SK-N-SH (cell line): ENCODE results near the gene PAPOLG. TPM values are rescaled to one million over a fixed set of nuclear protein-coding genes. Genes with fewer than 3 reads are reported as not detected.

Source experiments
- CTCF ChIA-PET: fragments of 300-600, 350-600 bp; formaldehyde crosslinking; extraction: SDS; loops from one replicate; lab custom pipeline; 2021; lab: Yijun Ruan, JAX
- POLR2A ChIA-PET: fragments of 350-600 bp; sonication (Branson Sonifier 250); formaldehyde crosslinking; extraction: SDS; loops from one replicate; lab custom pipeline; 2020; ENCODE audit warnings: antibody characterized with exemption, inconsistent platforms; lab: Yijun Ruan, JAX
- DNase-seq: peaks from one replicate; pipeline ENCODE4 v3.0.0; 2012
- H2AFZ ChIP-seq: fragments of 200-600 bp; sonication (generic); 2 replicates; pipeline ENCODE4 v1.8.1; 2016; ENCODE audit warnings: antibody characterized with exemption, mild to moderate bottlenecking, low read depth
- H3F3A ChIP-seq: fragments of 200-600 bp; sonication (generic); replicated peaks from 2 replicates; pipeline ENCODE3; 2016; ENCODE audit warnings: antibody characterized with exemption, mild to moderate bottlenecking; ENCODE audit not compliant: insufficient read depth
- H3K27ac ChIP-seq, 2 experiments: fragments of 200-500 bp in 1 of 2; fragments of 200-600 bp in 1 of 2; sonication (Bioruptor generic) in 1 of 2; sonication (generic), shearing (Covaris generic) in 1 of 2; 2 replicates each; pipeline versions ENCODE4 v1.5.1 to v1.6.1; 2014 to 2016; ENCODE audit warnings: low read depth in 2 of 2, inconsistent platforms in 1 of 2, low read length in 1 of 2, mild to moderate bottlenecking in 1 of 2, mixed read lengths in 1 of 2
- H3K27me3 ChIP-seq: fragments of 200-600 bp; sonication (generic), shearing (Covaris generic); 2 replicates; pipeline ENCODE4 v1.6.1; 2016; ENCODE audit warnings: mixed run types; ENCODE audit not compliant: insufficient read depth
- H3K36me3 ChIP-seq, 2 experiments: fragments of 200-500 bp in 1 of 2; fragments of 200-600 bp in 1 of 2; sonication (Bioruptor generic) in 1 of 2; sonication (generic) in 1 of 2; replicated peaks in 1 of 2; 2 replicates each; pipeline versions ENCODE3 to v1.5.1; 2014 to 2016; ENCODE audit warnings: low read length in 1 of 2, mild to moderate bottlenecking in 1 of 2; ENCODE audit not compliant: insufficient read depth in 2 of 2, control insufficient read depth in 1 of 2
- H3K4me1 ChIP-seq, 2 experiments: fragments of 200-500 bp in 1 of 2; fragments of 200-600 bp in 1 of 2; sonication (Bioruptor generic) in 1 of 2; sonication (generic), shearing (Covaris generic) in 1 of 2; 2 replicates each; pipeline versions ENCODE4 v1.5.1 to v1.6.1; 2014 to 2016; ENCODE audit warnings: low read depth in 1 of 2, low read length in 1 of 2, mixed run types in 1 of 2; ENCODE audit not compliant: insufficient read depth in 2 of 2, control insufficient read depth in 1 of 2
- H3K4me2 ChIP-seq: fragments of 200-600 bp; sonication (generic), shearing (Covaris generic); 2 replicates; pipeline ENCODE4 v1.6.1; 2017; ENCODE audit warnings: mixed run types
- H3K4me3 ChIP-seq, 2 experiments: fragments of 200-500 bp in 1 of 2; fragments of 200-600 bp in 1 of 2; sonication (Bioruptor generic) in 1 of 2; sonication (generic), shearing (Covaris generic) in 1 of 2; 2 replicates each; pipeline versions ENCODE4 v1.5.1 to v1.8.1; 2014 to 2016; ENCODE audit warnings: low read depth in 2 of 2, inconsistent platforms in 1 of 2, low read length in 1 of 2, mild to moderate bottlenecking in 1 of 2, mixed read lengths in 1 of 2, moderate library complexity in 1 of 2
- H3K79me2 ChIP-seq: fragments of 200-600 bp; sonication (generic); 2 replicates; pipeline ENCODE4 v1.8.1; 2017; ENCODE audit warnings: mild to moderate bottlenecking; ENCODE audit not compliant: insufficient read depth
- H3K9ac ChIP-seq: fragments of 200-600 bp; sonication (generic); 2 replicates; pipeline ENCODE4 v1.6.1; 2017; ENCODE audit warnings: mixed run types
- H3K9me2 ChIP-seq: fragments of 200-600 bp; sonication (generic); 2 replicates; pipeline ENCODE4 v1.6.1; 2017; ENCODE audit warnings: mixed run types
- H3K9me3 ChIP-seq: fragments of 200-600 bp; sonication (generic); 2 replicates; pipeline ENCODE4 v1.6.1; 2017; ENCODE audit warnings: mixed run types, mild to moderate bottlenecking, moderate library complexity
- H4K20me1 ChIP-seq: fragments of 200-600 bp; sonication (generic); 2 replicates; pipeline ENCODE4 v1.6.1; 2017; ENCODE audit warnings: mild to moderate bottlenecking, mixed run types; ENCODE audit not compliant: insufficient read depth
- EP300 ChIP-seq, 2 experiments: IDR thresholded peaks; 2 replicates each; pipeline versions ENCODE4 v1.4.0 to v1.6.1; 2012; ENCODE audit warnings: borderline replicate concordance in 1 of 2, low read depth in 1 of 2, low read length in 1 of 2
- FOSL2 ChIP-seq: IDR thresholded peaks from 2 replicates; pipeline ENCODE4 v1.4.0; 2012; ENCODE audit warnings: low read depth, mild to moderate bottlenecking, moderate library complexity, borderline replicate concordance
- FOXM1 ChIP-seq: IDR thresholded peaks from 2 replicates; pipeline ENCODE4 v1.4.0; 2012; ENCODE audit warnings: low read depth, mild to moderate bottlenecking
- MXI1 ChIP-seq: IDR thresholded peaks from 2 replicates; pipeline ENCODE4 v1.6.1; 2012; ENCODE audit warnings: mild to moderate bottlenecking, low read depth, low read length, improper control_type of control experiment
- NFIC ChIP-seq: IDR thresholded peaks from 2 replicates; pipeline ENCODE4 v1.4.0; 2012; ENCODE audit warnings: borderline replicate concordance
- NRF1 ChIP-seq: IDR thresholded peaks from 2 replicates; pipeline ENCODE4 v1.6.1; 2012; ENCODE audit warnings: low read depth, mild to moderate bottlenecking, low read length
- RAD21 ChIP-seq: IDR thresholded peaks from 2 replicates; pipeline ENCODE4 v1.6.1; 2012; ENCODE audit warnings: mild to moderate bottlenecking, low read length
- RCOR1 ChIP-seq: fragments of 150-350 bp; IDR thresholded peaks from 2 replicates; pipeline ENCODE4 v1.6.1; 2017; ENCODE audit warnings: antibody characterized with exemption, low read length
- SIN3A ChIP-seq: IDR thresholded peaks from 2 replicates; pipeline ENCODE4 v1.6.1; 2012; ENCODE audit warnings: low read depth, mild to moderate bottlenecking, low read length, moderate library complexity, borderline replicate concordance
- SMC3 ChIP-seq: IDR thresholded peaks from 2 replicates; pipeline ENCODE4 v1.6.1; 2012; ENCODE audit warnings: low read depth, low read length, improper control_type of control experiment
- WGBS: methylation state at CpG from one replicate; pipeline ENCODE4 v1.1.6; 2017; ENCODE audit warnings: low lambda C conversion rate; 5-methylcytosine and 5-hydroxymethylcytosine counted together
- polyA plus RNA-seq, 3 experiments: library from polyadenylated mRNA; depleted of rRNA; stranded (reverse); fragments of >200 nt; gene quantifications; 2 replicates each; pipeline ENCODE4 v1.2.3, GENCODE V29; 2012
- TF ChIP-seq, protein P1 (sequence below): fragments of 200-600 bp; sonication (generic); IDR thresholded peaks from 2 replicates; pipeline ENCODE4 v1.6.1; 2017; ENCODE audit warnings: antibody characterized with exemption, mild to moderate bottlenecking, moderate library complexity
- TF ChIP-seq, protein P2 (sequence below): IDR thresholded peaks from 2 replicates; pipeline ENCODE4 v1.6.1; 2012; ENCODE audit warnings: mild to moderate bottlenecking, low read depth, low read length, moderate library complexity

The PAPOLG gene
- polyA plus RNA-seq, 1 of the 3 experiments (the other 2 are of a cell fraction), result 2.1 TPM

DNA sequence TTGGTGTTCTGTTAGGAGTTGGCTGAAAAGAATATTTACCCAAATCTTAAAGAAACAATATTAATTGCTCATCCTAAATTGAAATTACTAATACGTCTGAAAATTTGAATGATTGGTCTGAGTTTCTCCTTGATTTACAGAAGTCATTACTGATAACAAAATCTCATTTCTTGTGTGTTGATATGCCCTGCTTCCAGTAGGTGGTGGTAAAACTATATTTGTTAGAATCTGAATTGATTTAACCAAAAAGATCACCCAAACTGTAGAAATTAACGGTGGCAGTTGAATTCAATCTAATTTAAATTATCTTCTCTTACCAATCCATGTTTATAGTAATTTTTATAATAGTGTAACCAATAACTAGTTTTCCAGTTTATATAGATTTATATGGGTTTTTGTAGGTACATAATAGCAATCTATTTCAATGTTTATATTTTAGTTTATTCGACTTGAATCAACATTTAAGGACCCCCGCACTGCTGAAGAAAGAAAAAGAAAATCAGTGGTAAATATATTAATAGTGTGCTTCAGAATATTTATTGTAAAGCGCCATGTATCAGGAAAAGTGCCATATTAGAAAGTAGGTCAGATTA is 38.3 kb downstream of the PAPOLG start:
- no peaks in the 10 kb centered on the region for H3K9me3 ChIP-seq
- WGBS, result 75% methylated on average over 5 of the region's 5 CpGs
- H2AFZ ChIP-seq, result no peak overlapping the region
- H3K9ac ChIP-seq, result no peak overlapping the region
- H3K36me3 ChIP-seq, result peaks cover 55 to 70% of the 10 kb centered on the region in 2 experiments
- H3K4me2 ChIP-seq, result no peak overlapping the region
- no peaks in the 10 kb centered on the region for H3K9me2 ChIP-seq
- ChIA-PET CTCF (interaction anchor here (0.6 to 2.0 kb wide), 6 partner anchors 34 to 207 kb away, joined by 3 to 21 read pairs (median 4); no protein-coding TSS in a partner anchor), POLR2A (no interaction called here)
- TF ChIP-seq FOSL2 (no peak), FOXM1 (no peak), MXI1 (no peak), SMC3 (peak; percentile 44), RCOR1 (no peak), NRF1 (no peak), EP300 (IDR thresholded peaks at IDR 0.05; ENCODE audit: borderline replicate concordance in 1 of 2, low read depth in 1 of 2, low read length in 1 of 2) (no peak), RAD21 (peak; percentile 73), NFIC (no peak), SIN3A (no peak)
- TF ChIP-seq, protein P1, sequence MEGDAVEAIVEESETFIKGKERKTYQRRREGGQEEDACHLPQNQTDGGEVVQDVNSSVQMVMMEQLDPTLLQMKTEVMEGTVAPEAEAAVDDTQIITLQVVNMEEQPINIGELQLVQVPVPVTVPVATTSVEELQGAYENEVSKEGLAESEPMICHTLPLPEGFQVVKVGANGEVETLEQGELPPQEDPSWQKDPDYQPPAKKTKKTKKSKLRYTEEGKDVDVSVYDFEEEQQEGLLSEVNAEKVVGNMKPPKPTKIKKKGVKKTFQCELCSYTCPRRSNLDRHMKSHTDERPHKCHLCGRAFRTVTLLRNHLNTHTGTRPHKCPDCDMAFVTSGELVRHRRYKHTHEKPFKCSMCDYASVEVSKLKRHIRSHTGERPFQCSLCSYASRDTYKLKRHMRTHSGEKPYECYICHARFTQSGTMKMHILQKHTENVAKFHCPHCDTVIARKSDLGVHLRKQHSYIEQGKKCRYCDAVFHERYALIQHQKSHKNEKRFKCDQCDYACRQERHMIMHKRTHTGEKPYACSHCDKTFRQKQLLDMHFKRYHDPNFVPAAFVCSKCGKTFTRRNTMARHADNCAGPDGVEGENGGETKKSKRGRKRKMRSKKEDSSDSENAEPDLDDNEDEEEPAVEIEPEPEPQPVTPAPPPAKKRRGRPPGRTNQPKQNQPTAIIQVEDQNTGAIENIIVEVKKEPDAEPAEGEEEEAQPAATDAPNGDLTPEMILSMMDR, result peak; percentile 70
- TF ChIP-seq, protein P2, sequence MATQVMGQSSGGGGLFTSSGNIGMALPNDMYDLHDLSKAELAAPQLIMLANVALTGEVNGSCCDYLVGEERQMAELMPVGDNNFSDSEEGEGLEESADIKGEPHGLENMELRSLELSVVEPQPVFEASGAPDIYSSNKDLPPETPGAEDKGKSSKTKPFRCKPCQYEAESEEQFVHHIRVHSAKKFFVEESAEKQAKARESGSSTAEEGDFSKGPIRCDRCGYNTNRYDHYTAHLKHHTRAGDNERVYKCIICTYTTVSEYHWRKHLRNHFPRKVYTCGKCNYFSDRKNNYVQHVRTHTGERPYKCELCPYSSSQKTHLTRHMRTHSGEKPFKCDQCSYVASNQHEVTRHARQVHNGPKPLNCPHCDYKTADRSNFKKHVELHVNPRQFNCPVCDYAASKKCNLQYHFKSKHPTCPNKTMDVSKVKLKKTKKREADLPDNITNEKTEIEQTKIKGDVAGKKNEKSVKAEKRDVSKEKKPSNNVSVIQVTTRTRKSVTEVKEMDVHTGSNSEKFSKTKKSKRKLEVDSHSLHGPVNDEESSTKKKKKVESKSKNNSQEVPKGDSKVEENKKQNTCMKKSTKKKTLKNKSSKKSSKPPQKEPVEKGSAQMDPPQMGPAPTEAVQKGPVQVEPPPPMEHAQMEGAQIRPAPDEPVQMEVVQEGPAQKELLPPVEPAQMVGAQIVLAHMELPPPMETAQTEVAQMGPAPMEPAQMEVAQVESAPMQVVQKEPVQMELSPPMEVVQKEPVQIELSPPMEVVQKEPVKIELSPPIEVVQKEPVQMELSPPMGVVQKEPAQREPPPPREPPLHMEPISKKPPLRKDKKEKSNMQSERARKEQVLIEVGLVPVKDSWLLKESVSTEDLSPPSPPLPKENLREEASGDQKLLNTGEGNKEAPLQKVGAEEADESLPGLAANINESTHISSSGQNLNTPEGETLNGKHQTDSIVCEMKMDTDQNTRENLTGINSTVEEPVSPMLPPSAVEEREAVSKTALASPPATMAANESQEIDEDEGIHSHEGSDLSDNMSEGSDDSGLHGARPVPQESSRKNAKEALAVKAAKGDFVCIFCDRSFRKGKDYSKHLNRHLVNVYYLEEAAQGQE, result no peak
- no peaks in the 10 kb centered on the region for H4K20me1 ChIP-seq
- H3K27me3 ChIP-seq, result no peaks in the 10 kb centered on the region
- no peaks in the 10 kb centered on the region for H3K79me2 ChIP-seq
- H3K4me3 ChIP-seq, result no peak overlapping the region
- H3K4me1 ChIP-seq, result no peaks in the 10 kb centered on the region; a peak in 1 of 4 replicates
- H3F3A ChIP-seq, result peaks cover 5% of the 10 kb centered on the region
- no peak overlapping the region for H3K27ac ChIP-seq
- peak; percentile 48 for DNase-seq
